IgD-negative memory B cell (primary cell): Measurements from ENCODE around the gene SRD5A1. TPM values are rescaled to one million over a fixed set of nuclear protein-coding genes. Genes with fewer than 3 reads are reported as not detected.

ENCODE experiments used
- H3K27ac Mint-ChIP-seq, 3 donors: one replicate each; pipeline ENCODE4 v1.8.0; 2020 to 2022; ENCODE audit warnings: mild to moderate bottlenecking in 3 of 3, mixed read lengths in 3 of 3, moderate library complexity in 1 of 3
- H3K27me3 Mint-ChIP-seq: one replicate; pipeline ENCODE4 v1.8.0; 2021; ENCODE audit warnings: mixed read lengths
- H3K36me3 Mint-ChIP-seq: one replicate; pipeline ENCODE4 v1.8.0; 2020; ENCODE audit warnings: mild to moderate bottlenecking, mixed read lengths
- H3K4me1 Mint-ChIP-seq, 3 donors: one replicate each; pipeline ENCODE4 v1.8.0; 2020 to 2022; ENCODE audit warnings: mixed read lengths in 3 of 3, mild to moderate bottlenecking in 1 of 3
- H3K4me3 Mint-ChIP-seq, 4 donors: one replicate each; pipeline ENCODE4 v1.8.0; 2020 to 2022; ENCODE audit warnings: mild to moderate bottlenecking in 4 of 4, mixed read lengths in 4 of 4, moderate library complexity in 3 of 4
- H3K9me3 Mint-ChIP-seq, 3 donors: one replicate each; pipeline ENCODE4 v1.8.0; 2020 to 2021; ENCODE audit warnings: mixed read lengths in 3 of 3, mild to moderate bottlenecking in 1 of 3
- polyA plus RNA-seq: library from polyadenylated mRNA; unstranded; fragments of 300-500 nt; fragmentation: Illumina TruSeq; gene quantifications from one replicate; pipeline ENCODE4 v1.2.3, GENCODE V29; 2021

The SRD5A1 gene
- polyA plus RNA-seq, 1 donor from 2014 or later: 14.9 TPM

DNA sequence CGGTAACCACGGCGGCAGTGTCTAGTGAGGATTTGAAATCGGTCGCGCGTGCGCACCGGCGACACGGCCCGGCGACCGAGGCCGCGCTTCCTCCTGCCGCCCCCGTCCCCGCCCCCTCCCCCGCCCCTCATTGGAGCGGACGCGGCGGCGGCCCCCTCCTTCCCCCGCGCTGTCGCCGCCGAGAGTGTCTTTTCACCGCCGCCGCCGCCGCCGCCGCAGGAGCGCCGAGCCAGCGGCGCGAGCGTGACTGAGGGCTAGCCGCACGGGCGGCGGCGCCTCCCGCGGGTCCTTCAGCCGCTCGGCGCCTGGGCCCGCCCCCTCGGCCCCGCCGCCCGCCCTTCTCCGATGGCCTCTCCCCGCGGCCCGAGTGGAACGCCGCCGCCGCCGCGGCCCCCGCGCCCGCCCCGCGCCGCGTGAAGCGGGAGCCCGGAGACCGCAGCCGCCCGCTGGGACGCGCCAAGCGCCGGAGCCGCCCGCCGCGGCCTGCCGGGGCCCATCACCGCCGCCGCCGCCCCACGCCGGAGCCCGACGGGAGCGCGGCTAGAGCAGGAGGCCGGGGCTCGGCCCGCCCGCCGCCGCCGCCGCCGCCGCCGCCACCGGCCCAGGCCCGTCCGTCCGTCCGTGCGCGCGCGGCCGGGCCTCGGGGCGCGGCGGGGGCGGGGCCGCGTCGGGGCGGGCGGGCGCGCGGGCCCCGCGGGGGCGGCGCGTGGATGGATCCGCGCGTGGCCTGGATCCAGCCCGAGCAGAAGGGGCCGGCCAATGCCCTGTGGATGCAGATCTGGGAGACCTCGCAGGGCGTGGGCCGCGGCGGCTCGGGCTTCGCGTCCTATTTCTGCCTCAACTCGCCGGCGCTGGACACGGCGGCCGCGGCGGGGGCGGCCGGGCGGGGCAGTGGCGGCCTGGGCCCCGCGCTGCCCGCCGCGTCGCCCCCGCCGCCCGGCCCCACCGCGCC, 80.3 kb downstream of the SRD5A1 start, which contains the start of gene TENT4A:
Gene TENT4A, plus strand, starts transcription at position 159 of the 952 bp plus-strand sequence. Its CDS starts 552 bp downstream, at position 711.
- Mint-ChIP-seq H3K36me3 (no peaks in the 10 kb centered on the region), H3K4me3 (peak within 1 kb of the TSS; percentile 86 to 96 (median 92)), H3K27me3 (peaks cover 1% of the 10 kb centered on the region), H3K9me3 (no peaks in the 10 kb centered on the region), H3K27ac (peak within 1 kb of the TSS; percentile 83 to 96 (median 96)), H3K4me1 (peaks cover 32 to 36% (median 36%) of the 10 kb centered on the region in 3 donors)

DNA sequence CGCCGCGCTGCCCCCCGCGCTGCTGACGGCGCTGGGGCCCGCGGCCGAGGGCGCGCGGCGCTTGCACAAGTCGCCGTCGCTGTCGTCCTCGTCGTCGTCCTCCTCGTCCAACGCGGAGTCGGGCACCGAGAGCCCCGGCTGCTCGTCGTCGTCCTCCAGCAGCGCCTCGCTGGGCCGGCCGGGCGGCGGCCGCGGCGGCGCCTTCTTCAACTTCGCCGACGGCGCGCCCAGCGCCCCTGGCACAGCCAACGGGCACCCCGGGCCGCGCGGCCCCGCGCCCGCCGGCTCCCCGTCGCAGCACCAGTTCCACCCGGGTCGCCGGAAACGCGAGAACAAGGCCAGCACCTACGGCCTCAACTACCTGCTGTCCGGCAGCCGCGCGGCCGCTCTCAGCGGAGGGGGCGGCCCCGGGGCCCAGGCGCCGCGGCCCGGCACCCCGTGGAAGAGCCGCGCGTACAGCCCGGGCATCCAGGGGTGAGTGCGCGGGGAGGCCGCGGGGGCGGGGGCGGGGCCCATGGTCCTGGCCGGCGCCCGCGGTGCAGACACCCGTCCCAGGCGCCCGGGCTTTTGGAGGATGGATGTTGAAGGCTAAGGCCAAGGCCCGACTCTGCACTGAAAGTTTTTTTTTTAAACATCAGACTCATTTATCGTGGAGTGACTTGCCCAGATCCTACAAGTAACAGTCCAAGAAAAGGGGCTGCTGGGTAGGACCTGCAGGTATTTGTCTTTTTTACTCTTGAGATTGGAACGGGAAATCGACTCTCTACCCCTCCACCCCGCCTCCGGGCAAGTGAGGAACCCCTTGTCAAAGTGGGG, 81.2 kb downstream of the SRD5A1 start:
- H3K4me1 Mint-ChIP-seq: peaks cover 41 to 43% (median 42%) of the 10 kb centered on the region in 3 donors
- H3K27me3 Mint-ChIP-seq: no peaks in the 10 kb centered on the region
- H3K9me3 Mint-ChIP-seq: no peaks in the 10 kb centered on the region
- H3K36me3 Mint-ChIP-seq: no peaks in the 10 kb centered on the region
- peak overlapping the region; percentile 84 to 98 (median 96) for H3K4me3 Mint-ChIP-seq
- peak overlapping the region in 1 of 3 donors; percentile 96 for H3K27ac Mint-ChIP-seq

DNA sequence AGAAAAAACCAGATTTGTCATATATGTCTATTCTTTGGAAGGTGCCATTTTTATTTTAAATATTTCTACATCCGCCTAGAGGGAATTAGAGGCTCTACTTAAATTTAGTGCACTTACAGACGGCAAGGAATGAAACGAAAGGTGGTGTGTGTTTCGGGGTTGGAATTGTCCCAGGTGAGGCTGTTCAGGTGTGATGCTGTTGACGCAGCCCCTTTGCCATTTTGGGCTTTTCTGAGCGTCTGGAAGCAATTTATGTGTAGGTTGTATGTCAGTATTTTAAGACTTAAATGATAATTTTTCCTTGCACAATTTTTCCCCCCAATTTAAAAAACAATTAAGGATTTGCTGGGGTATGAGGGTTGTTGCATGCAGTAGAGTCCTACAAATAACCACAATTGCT, 82.0 kb downstream of the SRD5A1 start:
- Mint-ChIP-seq H3K27ac (peak overlapping the region; percentile 76 to 96 (median 92)), H3K4me3 (peak overlapping the region; percentile 84 to 98 (median 96)), H3K4me1 (peaks cover 49 to 51% (median 50%) of the 10 kb centered on the region in 3 donors), H3K36me3 (no peaks in the 10 kb centered on the region), H3K9me3 (no peaks in the 10 kb centered on the region), H3K27me3 (no peaks in the 10 kb centered on the region)

- no peaks in the 10 kb centered on the region for H3K36me3 Mint-ChIP-seq
- H3K9me3 Mint-ChIP-seq: no peaks in the 10 kb centered on the region
- peak overlapping the region; percentile 84 to 98 (median 96) for H3K4me3 Mint-ChIP-seq
- peaks cover 52 to 53% (median 53%) of the 10 kb centered on the region in 3 donors for H3K4me1 Mint-ChIP-seq
- no peaks in the 10 kb centered on the region for H3K27me3 Mint-ChIP-seq
- H3K27ac Mint-ChIP-seq: peak overlapping the region; percentile 76 to 96 (median 92)
These were observed 82.8 kb downstream of the SRD5A1 start for GRCh38 chr5:6715758-6716628.

GRCh38 chr5:6716629-6717149, 83.4 kb downstream of the SRD5A1 start:
- Mint-ChIP-seq H3K4me1 (peaks cover 58 to 59% (median 59%) of the 10 kb centered on the region in 3 donors), H3K36me3 (no peaks in the 10 kb centered on the region), H3K4me3 (peak overlapping the region; percentile 84 to 98 (median 96)), H3K27me3 (no peaks in the 10 kb centered on the region), H3K27ac (peak overlapping the region; percentile 69 to 96 (median 87)), H3K9me3 (no peaks in the 10 kb centered on the region)

DNA sequence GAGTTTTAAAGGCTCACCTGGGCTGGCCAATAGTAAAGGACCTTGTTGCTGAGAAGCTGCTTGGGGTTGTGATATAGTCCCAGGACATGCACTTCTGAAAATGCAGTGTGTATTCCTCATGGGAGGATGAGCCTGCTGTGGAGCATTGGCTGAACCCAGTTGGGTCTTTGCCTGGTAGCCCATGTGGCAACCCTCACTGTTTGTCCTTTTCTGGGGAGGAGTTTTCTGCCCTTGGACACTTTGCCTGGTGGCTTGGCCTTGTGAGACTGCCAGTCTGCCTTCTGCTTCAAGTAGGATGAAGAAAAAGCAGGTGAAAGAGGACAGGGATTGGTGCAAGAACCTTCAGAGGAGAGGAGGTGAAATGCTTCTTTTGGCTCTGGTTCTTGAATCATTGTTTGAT, 84.0 kb downstream of the SRD5A1 start:
- Mint-ChIP-seq H3K27ac (peak overlapping the region; percentile 24 to 96 (median 87)), H3K4me3 (peak overlapping the region in 3 of 4 donors; percentile 24 to 98 (median 73))

GRCh38 chr5:6717687-6718086, 84.4 kb downstream of the SRD5A1 start:
- peak overlapping the region in 3 of 4 donors; percentile 73 to 98 (median 86) for H3K4me3 Mint-ChIP-seq
- H3K4me1 Mint-ChIP-seq: peaks cover 62 to 69% (median 64%) of the 10 kb centered on the region in 3 donors
- H3K27ac Mint-ChIP-seq: peak overlapping the region; percentile 24 to 96 (median 87)
- no peaks in the 10 kb centered on the region for H3K27me3 Mint-ChIP-seq
- no peaks in the 10 kb centered on the region for H3K9me3 Mint-ChIP-seq
- no peaks in the 10 kb centered on the region for H3K36me3 Mint-ChIP-seq

More for the DNA sequence above, 84.0 kb downstream of the SRD5A1 start:
- Mint-ChIP-seq H3K36me3 (no peaks in the 10 kb centered on the region), H3K4me1 (peaks cover 59 to 65% (median 60%) of the 10 kb centered on the region in 3 donors), H3K9me3 (no peaks in the 10 kb centered on the region), H3K27me3 (no peaks in the 10 kb centered on the region)

DNA sequence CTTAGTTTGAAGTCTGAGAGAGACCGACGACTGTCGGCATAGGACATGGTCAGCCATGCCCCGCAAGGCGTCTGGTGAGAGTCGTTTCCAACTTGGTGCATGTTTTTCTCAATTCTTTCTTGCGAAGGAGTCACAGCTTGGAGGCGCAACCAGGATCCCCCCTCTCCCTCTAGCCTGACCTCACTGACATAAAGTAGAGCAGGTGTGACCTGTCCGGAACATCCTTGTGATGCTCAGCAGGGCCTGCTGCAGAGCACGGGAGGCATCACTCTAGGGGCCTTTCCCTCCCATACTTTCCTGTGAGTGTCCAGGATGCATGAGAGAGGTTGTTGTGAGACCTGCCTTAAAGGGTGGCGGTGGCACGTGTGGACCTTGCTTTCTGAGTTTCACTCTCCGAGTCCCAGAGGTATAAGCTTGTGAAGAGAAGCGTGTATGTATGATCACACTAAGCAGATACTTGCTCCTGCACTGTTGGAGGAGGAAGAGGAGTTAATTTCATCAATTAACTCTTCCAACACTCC, 85.0 kb downstream of the SRD5A1 start:
- peaks cover 65 to 71% (median 67%) of the 10 kb centered on the region in 3 donors for H3K4me1 Mint-ChIP-seq
- no peaks in the 10 kb centered on the region for H3K9me3 Mint-ChIP-seq
- no peaks in the 10 kb centered on the region for H3K36me3 Mint-ChIP-seq
- peak overlapping the region; percentile 74 to 96 (median 81) for H3K27ac Mint-ChIP-seq
- peak overlapping the region in 3 of 4 donors; percentile 86 to 98 (median 89) for H3K4me3 Mint-ChIP-seq
- H3K27me3 Mint-ChIP-seq: no peaks in the 10 kb centered on the region

DNA sequence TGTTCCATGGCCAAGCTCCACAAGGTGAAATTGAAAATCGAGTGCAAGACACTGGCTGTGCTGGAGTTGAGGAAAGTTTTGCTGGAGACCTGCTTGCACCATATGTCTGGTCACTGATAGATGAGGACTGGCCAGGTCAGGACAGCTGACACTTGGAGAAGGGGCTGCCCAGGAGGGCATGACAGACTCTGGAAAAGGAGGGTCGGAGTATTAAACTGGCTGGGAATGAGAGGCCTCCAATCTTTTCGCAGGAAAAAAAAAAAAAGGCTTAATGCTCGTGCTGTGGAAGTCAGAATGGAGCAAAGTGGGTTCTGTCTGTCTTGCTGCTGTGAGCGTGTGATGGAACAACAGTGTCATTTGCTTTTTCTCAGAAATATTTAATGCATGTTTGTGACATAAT, 85.5 kb downstream of the SRD5A1 start:
- Mint-ChIP-seq H3K4me3 (peak overlapping the region in 3 of 4 donors; percentile 86 to 98 (median 89)), H3K27me3 (no peaks in the 10 kb centered on the region), H3K9me3 (no peaks in the 10 kb centered on the region), H3K27ac (peak overlapping the region; percentile 74 to 96 (median 81)), H3K4me1 (peaks cover 67 to 76% (median 72%) of the 10 kb centered on the region in 3 donors), H3K36me3 (no peaks in the 10 kb centered on the region)

DNA sequence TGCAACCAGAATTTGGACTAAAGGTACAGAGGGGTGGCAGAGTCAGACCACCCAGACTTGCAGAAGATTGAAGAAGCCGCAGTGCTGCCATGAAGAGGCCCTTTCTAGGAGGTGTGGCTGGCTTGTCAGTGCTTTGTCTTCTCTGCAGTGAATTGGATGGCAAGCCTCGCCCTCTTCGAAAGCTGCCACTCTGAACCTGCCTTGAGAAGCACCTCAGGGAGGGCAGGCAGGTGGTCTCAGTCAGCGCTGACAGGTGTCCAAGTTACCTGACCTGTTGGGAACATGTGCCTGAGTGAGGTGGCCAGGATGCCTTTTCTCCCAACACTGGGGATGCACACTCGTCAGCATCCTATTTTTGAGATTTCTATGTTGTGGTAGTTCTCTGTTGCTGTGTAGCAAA, 86.2 kb downstream of the SRD5A1 start:
- no peaks in the 10 kb centered on the region for H3K27me3 Mint-ChIP-seq
- H3K4me1 Mint-ChIP-seq: peaks cover 71 to 83% (median 78%) of the 10 kb centered on the region in 3 donors
- H3K9me3 Mint-ChIP-seq: no peaks in the 10 kb centered on the region
- H3K4me3 Mint-ChIP-seq: peak overlapping the region in 1 of 4 donors; percentile 19
- H3K27ac Mint-ChIP-seq: peak overlapping the region in 2 of 3 donors; percentile 33 to 64
- H3K36me3 Mint-ChIP-seq: no peaks in the 10 kb centered on the region

- H3K4me1 Mint-ChIP-seq: peaks cover 72 to 82% (median 81%) of the 10 kb centered on the region in 3 donors
- no peaks in the 10 kb centered on the region for H3K9me3 Mint-ChIP-seq
- H3K4me3 Mint-ChIP-seq: peak overlapping the region in 2 of 4 donors; percentile 9 to 19
- no peaks in the 10 kb centered on the region for H3K27me3 Mint-ChIP-seq
- peak overlapping the region in 2 of 3 donors; percentile 33 to 64 for H3K27ac Mint-ChIP-seq
- no peaks in the 10 kb centered on the region for H3K36me3 Mint-ChIP-seq
These were observed 86.8 kb downstream of the SRD5A1 start for GRCh38 chr5:6719896-6720560.

GRCh38 chr5:6720561-6720921, 87.3 kb downstream of the SRD5A1 start:
- H3K27me3 Mint-ChIP-seq: no peaks in the 10 kb centered on the region
- no peaks in the 10 kb centered on the region for H3K9me3 Mint-ChIP-seq
- no peak overlapping the region for H3K4me3 Mint-ChIP-seq
- H3K27ac Mint-ChIP-seq: peak overlapping the region in 2 of 3 donors; percentile 64 to 94
- H3K36me3 Mint-ChIP-seq: no peaks in the 10 kb centered on the region
- peaks cover 70 to 78% (median 75%) of the 10 kb centered on the region in 3 donors for H3K4me1 Mint-ChIP-seq

- Mint-ChIP-seq H3K27me3 (no peaks in the 10 kb centered on the region), H3K4me1 (peaks cover 66 to 73% (median 69%) of the 10 kb centered on the region in 3 donors)
These were observed 88.2 kb downstream of the SRD5A1 start for GRCh38 chr5:6721442-6721841.

More at GRCh38 chr5:6721442-6721841, 88.2 kb downstream of the SRD5A1 start:
- Mint-ChIP-seq H3K9me3 (no peaks in the 10 kb centered on the region), H3K36me3 (no peaks in the 10 kb centered on the region), H3K27ac (peak overlapping the region; percentile 2 to 94 (median 65)), H3K4me3 (peak overlapping the region; percentile 56 to 90 (median 73))
